Endothelial cell (in vitro differentiated cells): ENCODE measurements around the gene SHC3. TPM values are rescaled to one million over a fixed set of nuclear protein-coding genes. Genes with fewer than 3 reads are reported as not detected.

ENCODE experiments used
- DNase-seq: peaks from one replicate; pipeline ENCODE4 v3.0.0; 2021; ENCODE audit warnings: low spot score
- H3K27ac Mint-ChIP-seq: one replicate; pipeline ENCODE4 v1.8.0; 2021; ENCODE audit warnings: mixed read lengths, inconsistent platforms; ENCODE audit not compliant: unreplicated experiment
- H3K27me3 Mint-ChIP-seq: one replicate; pipeline ENCODE4 v1.8.0; 2021; ENCODE audit warnings: mild to moderate bottlenecking, moderate library complexity, mixed read lengths, inconsistent platforms; ENCODE audit not compliant: unreplicated experiment
- H3K36me3 Mint-ChIP-seq: one replicate; pipeline ENCODE4 v1.8.0; 2021; ENCODE audit warnings: mild to moderate bottlenecking, low read depth, mixed read lengths, inconsistent platforms; ENCODE audit not compliant: unreplicated experiment
- H3K4me1 Mint-ChIP-seq: one replicate; pipeline ENCODE4 v1.8.0; 2021; ENCODE audit warnings: mild to moderate bottlenecking, mixed read lengths, inconsistent platforms; ENCODE audit not compliant: unreplicated experiment
- H3K4me3 Mint-ChIP-seq: one replicate; pipeline ENCODE4 v1.8.0; 2021; ENCODE audit warnings: mild to moderate bottlenecking, mixed read lengths, inconsistent platforms; ENCODE audit not compliant: unreplicated experiment
- H3K9me3 Mint-ChIP-seq: one replicate; pipeline ENCODE4 v1.8.0; 2021; ENCODE audit warnings: mixed read lengths, inconsistent platforms; ENCODE audit not compliant: unreplicated experiment
- total RNA-seq: library from RNA; stranded (reverse); fragmentation: NEBNext Ultra II Directional; extraction: Animal tissue kit (Norgen Biotek cat#: 25700); gene quantifications from one replicate; pipeline ENCODE4 v1.2.1, GENCODE V29; 2021; ENCODE audit not compliant: unreplicated experiment
- TF ChIP-seq, protein P1 (sequence below): fragments of 200-600 bp; sonication (generic); IDR thresholded peaks from one replicate; pipeline ENCODE4 v1.5.0; 2021; ENCODE audit warnings: antibody characterized with exemption; ENCODE audit not compliant: unreplicated experiment

The SHC3 gene
- total RNA-seq, 1 donor from 2014 or later: 6.5 TPM

- H3K9me3 Mint-ChIP-seq: no peaks in the 10 kb centered on the region
- peaks cover 17% of the 10 kb centered on the region for H3K4me1 Mint-ChIP-seq
- no peak for DNase-seq
- H3K4me3 Mint-ChIP-seq: no peak overlapping the region
- TF ChIP-seq, protein P1, sequence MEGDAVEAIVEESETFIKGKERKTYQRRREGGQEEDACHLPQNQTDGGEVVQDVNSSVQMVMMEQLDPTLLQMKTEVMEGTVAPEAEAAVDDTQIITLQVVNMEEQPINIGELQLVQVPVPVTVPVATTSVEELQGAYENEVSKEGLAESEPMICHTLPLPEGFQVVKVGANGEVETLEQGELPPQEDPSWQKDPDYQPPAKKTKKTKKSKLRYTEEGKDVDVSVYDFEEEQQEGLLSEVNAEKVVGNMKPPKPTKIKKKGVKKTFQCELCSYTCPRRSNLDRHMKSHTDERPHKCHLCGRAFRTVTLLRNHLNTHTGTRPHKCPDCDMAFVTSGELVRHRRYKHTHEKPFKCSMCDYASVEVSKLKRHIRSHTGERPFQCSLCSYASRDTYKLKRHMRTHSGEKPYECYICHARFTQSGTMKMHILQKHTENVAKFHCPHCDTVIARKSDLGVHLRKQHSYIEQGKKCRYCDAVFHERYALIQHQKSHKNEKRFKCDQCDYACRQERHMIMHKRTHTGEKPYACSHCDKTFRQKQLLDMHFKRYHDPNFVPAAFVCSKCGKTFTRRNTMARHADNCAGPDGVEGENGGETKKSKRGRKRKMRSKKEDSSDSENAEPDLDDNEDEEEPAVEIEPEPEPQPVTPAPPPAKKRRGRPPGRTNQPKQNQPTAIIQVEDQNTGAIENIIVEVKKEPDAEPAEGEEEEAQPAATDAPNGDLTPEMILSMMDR: no peak
- peaks cover 7% of the 10 kb centered on the region for H3K36me3 Mint-ChIP-seq
- H3K27ac Mint-ChIP-seq: no peak overlapping the region
- peaks cover 4% of the 10 kb centered on the region for H3K27me3 Mint-ChIP-seq
These were observed 154.9 kb downstream of the SHC3 start for GRCh38 chr9:89023740-89024139.

DNA sequence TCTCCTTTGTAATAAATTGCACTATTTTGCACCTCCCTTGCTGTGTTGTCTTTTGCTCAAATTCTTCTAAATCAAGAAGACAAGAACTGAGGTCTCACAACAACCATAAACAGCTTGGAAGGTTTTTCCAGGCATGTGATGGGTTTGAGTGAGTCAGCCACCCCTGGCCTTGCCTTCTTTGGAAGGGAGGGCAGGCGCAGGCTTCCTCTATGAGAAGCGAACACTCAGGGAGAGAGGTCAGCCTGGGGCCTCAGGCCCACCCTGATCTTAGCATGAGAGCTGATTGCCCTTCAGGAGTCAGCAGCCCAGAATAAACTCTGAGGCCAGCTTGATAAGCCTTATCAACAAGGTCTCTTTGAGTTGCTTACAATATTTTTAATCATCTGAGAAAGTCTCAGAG lies 155.7 kb downstream of the SHC3 start:
- Mint-ChIP-seq H3K4me1 (peaks cover 17% of the 10 kb centered on the region), H3K36me3 (peaks cover 7% of the 10 kb centered on the region), H3K9me3 (no peaks in the 10 kb centered on the region), H3K27me3 (peaks cover 6% of the 10 kb centered on the region), H3K27ac (no peak overlapping the region), H3K4me3 (no peak overlapping the region)
- TF ChIP-seq, protein P1: no peak
- DNase-seq: no peak

DNA sequence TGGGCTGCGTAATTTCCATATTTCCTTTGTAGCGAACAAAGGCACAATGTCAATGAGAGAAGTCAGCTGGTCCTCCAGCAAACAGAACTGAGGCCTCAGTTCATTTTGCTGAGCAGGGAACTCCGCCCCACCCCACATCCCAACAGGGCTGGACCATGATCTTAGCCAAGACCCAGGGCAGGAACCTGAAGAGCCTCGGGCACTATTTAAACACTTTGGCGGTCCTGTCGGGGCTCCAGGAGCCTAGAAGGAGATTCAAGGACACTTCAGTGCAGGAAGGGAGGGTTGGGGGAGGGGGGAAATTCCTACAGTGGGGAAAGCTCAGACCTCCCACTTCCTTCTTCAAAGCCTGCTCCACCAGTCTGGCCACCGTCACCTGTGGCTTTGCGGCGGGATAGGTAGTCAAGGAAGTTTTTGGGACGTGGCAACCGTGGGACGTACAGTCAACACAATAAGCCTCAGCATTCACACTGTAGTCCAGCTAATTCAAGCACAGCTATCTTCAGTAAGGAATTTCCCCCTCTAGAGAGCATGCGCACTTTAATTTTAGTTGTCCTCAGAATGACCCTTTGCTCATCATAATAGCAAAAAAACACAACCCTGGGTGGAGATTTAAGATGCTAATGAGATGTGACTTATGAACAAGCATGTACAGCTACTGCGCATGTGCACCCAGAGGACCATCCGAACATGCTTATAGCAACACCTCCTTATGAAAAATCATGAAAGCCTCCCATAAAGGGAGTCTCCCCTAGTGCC lies 156.4 kb downstream of the SHC3 start:
- TF ChIP-seq, protein P1: no peak
- Mint-ChIP-seq H3K4me3 (no peak overlapping the region), H3K27ac (no peak overlapping the region), H3K9me3 (no peaks in the 10 kb centered on the region), H3K27me3 (peaks cover 3% of the 10 kb centered on the region), H3K4me1 (peaks cover 17% of the 10 kb centered on the region), H3K36me3 (peaks cover 7% of the 10 kb centered on the region)
- DNase-seq: no peak

DNA sequence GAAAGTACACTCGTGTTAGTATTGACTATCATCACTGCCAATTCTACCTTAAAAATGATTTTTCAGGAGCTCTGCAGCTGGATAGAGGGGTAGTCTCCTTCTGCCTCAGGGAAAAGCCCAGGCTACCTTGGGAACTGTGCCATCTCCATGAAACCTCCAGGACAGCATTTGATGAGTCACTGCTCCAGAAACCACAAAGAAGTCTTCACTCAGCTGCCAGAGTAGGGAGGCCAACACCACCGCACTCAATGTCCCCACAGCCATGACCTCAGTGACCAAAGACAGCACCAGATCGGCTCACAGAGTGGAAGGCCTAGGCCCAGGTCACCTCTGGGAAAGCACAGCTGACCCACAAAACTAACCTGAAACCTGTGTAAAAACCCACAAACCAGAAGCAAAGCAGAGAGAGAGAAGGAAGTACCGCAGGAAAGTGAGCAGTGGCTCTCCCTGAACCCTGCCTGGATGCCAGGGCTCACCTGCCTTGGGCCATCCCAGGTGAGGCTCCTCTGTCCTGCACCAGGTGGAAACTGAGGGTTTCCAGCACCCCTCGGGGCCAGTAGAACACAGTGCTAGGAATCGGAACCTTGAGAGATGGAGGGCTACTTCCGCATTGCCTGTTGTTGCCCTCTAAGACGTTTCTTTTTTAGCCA lies 157.3 kb downstream of the SHC3 start:
- DNase-seq: no peak
- TF ChIP-seq, protein P1: no peak
- Mint-ChIP-seq H3K4me3 (no peak overlapping the region), H3K9me3 (no peaks in the 10 kb centered on the region), H3K27me3 (peaks cover 1% of the 10 kb centered on the region), H3K4me1 (peaks cover 11% of the 10 kb centered on the region), H3K36me3 (peaks cover 7% of the 10 kb centered on the region), H3K27ac (no peak overlapping the region)

DNA sequence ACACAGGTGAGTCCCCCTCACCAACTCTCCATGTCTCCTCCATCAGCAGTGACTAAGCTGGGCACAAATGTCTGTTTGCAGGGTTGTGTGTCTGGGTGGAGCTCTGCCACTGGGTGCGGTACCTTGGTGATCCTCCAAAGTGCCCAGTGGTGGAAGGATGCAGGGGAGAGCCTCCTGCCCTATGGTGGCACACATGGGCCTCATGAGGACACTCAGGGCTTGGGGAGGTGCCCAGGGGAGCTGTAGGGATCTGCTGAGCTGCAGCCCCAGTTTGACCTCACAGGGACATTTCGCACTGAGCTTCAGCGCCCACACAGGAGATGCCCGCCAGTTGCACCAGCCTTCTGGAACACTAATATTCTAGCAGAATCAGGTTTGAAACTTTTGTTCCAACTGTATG lies 157.9 kb downstream of the SHC3 start:
- H3K36me3 Mint-ChIP-seq: peaks cover 7% of the 10 kb centered on the region
- H3K27ac Mint-ChIP-seq: no peak overlapping the region
- H3K4me1 Mint-ChIP-seq: peaks cover 11% of the 10 kb centered on the region
- no peaks in the 10 kb centered on the region for H3K9me3 Mint-ChIP-seq
- TF ChIP-seq, protein P1: no peak
- DNase-seq: no peak
- H3K4me3 Mint-ChIP-seq: no peak overlapping the region
- H3K27me3 Mint-ChIP-seq: peaks cover 1% of the 10 kb centered on the region
